CD4-positive, alpha-beta memory T cell (primary cell): Measurements from ENCODE around the gene AOC2. TPM values are rescaled to one million over a fixed set of nuclear protein-coding genes. Genes with fewer than 3 reads are reported as not detected.

Experiments used
- CTCF ChIA-PET: fragments of 350-600 bp; sonication (Branson Sonifier 250); formaldehyde crosslinking; loops from one replicate; lab custom pipeline; 2021; ENCODE audit warnings: inconsistent platforms; ENCODE audit not compliant: partially characterized antibody; lab: Charles Lee
- POLR2A ChIA-PET: fragments of 350-600 bp; sonication (Branson Sonifier 250); formaldehyde crosslinking; loops from one replicate; lab custom pipeline; 2021; ENCODE audit not compliant: partially characterized antibody; lab: Charles Lee
- DNase-seq, 5 donors: peaks; one replicate each; pipeline versions ENCODE4 v3.0.0 to v3.0.0-alpha.2; 2020 to 2022; ENCODE audit warnings: mixed read lengths in 1 of 5
- H3K27ac ChIP-seq: one replicate; pipeline ENCODE4 v1.7.0; 2013; ENCODE audit warnings: low read depth, low read length
- H3K27me3 ChIP-seq: 2 replicates; pipeline ENCODE4 v1.7.0; 2013; ENCODE audit warnings: mild to moderate bottlenecking, low read length, moderate library complexity; ENCODE audit not compliant: insufficient read depth
- H3K36me3 ChIP-seq: 2 replicates; pipeline ENCODE4 v1.7.0; 2013; ENCODE audit warnings: mild to moderate bottlenecking, low read length, moderate library complexity; ENCODE audit not compliant: insufficient read depth
- H3K4me1 ChIP-seq: 2 replicates; pipeline ENCODE4 v1.7.0; 2013; ENCODE audit warnings: mild to moderate bottlenecking, low read length, moderate library complexity; ENCODE audit not compliant: insufficient read depth
- H3K4me3 ChIP-seq, 2 donors: one replicate each; pipeline ENCODE4 v1.7.0; 2013; ENCODE audit warnings: low read length in 2 of 2, mild to moderate bottlenecking in 1 of 2
- H3K9me3 ChIP-seq, 2 donors: one replicate each; pipeline ENCODE4 v1.7.0; 2013; ENCODE audit warnings: low read length in 2 of 2, control low read depth in 1 of 2; ENCODE audit not compliant: control insufficient read depth in 1 of 2
- H3K27ac Mint-ChIP-seq, 7 donors: one replicate each; pipeline ENCODE4 v1.8.0; 2020 to 2021; ENCODE audit warnings: mixed read lengths in 7 of 7, mild to moderate bottlenecking in 6 of 7, inconsistent platforms in 3 of 7, moderate library complexity in 3 of 7
- H3K27me3 Mint-ChIP-seq, 2 donors: one replicate each; pipeline ENCODE4 v1.8.0; 2020 to 2021; ENCODE audit warnings: mixed read lengths in 2 of 2
- H3K36me3 Mint-ChIP-seq, 2 donors: one replicate each; pipeline ENCODE4 v1.8.0; 2020 to 2021; ENCODE audit warnings: mixed read lengths in 2 of 2, inconsistent platforms in 1 of 2, mild to moderate bottlenecking in 1 of 2
- H3K4me1 Mint-ChIP-seq, 4 donors: one replicate each; pipeline ENCODE4 v1.8.0; 2020 to 2021; ENCODE audit warnings: mixed read lengths in 4 of 4, mild to moderate bottlenecking in 1 of 4
- H3K4me3 Mint-ChIP-seq, 8 donors: one replicate each; pipeline ENCODE4 v1.8.0; 2020 to 2021; ENCODE audit warnings: mixed read lengths in 8 of 8, mild to moderate bottlenecking in 7 of 8, moderate library complexity in 6 of 8, inconsistent platforms in 3 of 8
- H3K9me3 Mint-ChIP-seq, 8 donors: one replicate each; pipeline ENCODE4 v1.8.0; 2020 to 2021; ENCODE audit warnings: mixed read lengths in 8 of 8, mild to moderate bottlenecking in 5 of 8, inconsistent platforms in 3 of 8, moderate library complexity in 1 of 8
- intact Hi-C: fragments of 100-400 bp; cut with micrococcal nuclease; formaldehyde crosslinking; loops from one replicate; pipeline ENCODE4 v1.15.1; 2023
- polyA plus RNA-seq, 2 donors: library from polyadenylated mRNA; unstranded; fragments of 300-500 nt; fragmentation: Illumina TruSeq; gene quantifications; one replicate each; pipeline ENCODE4 v1.2.3, GENCODE V29; 2021
- total RNA-seq, 2 experiments: library from RNA; stranded (reverse); gene quantifications; one replicate each; pipeline ENCODE4 v1.2.3, GENCODE V29; 2021

The AOC2 gene
- total and polyA plus RNA-seq, 4 experiments from 2014 or later = 0.17 to 2.7 (median 2.7) TPM; not detected in 1

- peaks cover 8 to 25% (median 15%) of the 10 kb centered on the region in 4 donors for H3K4me1 Mint-ChIP-seq
- Histone ChIP-seq H3K27me3 (no peaks in the 10 kb centered on the region), H3K27ac (no peak overlapping the region), H3K4me3 (no peak overlapping the region), H3K36me3 (peaks cover 69% of the 10 kb centered on the region), H3K4me1 (peaks cover 4% of the 10 kb centered on the region), H3K9me3 (no peaks in the 10 kb centered on the region)
- H3K9me3 Mint-ChIP-seq = no peaks in the 10 kb centered on the region
- DNase-seq = no peak
- no peak overlapping the region for H3K4me3 Mint-ChIP-seq
- intact Hi-C loops = no loop called here
- ChIA-PET CTCF (interaction anchor here (0.6 to 1.7 kb wide), 3 partner anchors 11 to 20 kb away, joined by 3 to 5 read pairs (median 3); partner anchors contain the start of genes CNTD1 and COA3), POLR2A (interaction anchor here (0.7 to 1.8 kb wide), 2 partner anchors 15 to 146 kb away, joined by 3 to 5 read pairs; partner anchors contain the start of gene AARSD1)
- peak overlapping the region in 1 of 7 donors; percentile 71 for H3K27ac Mint-ChIP-seq
- H3K27me3 Mint-ChIP-seq = no peaks in the 10 kb centered on the region
- H3K36me3 Mint-ChIP-seq = peaks cover 56 to 72% of the 10 kb centered on the region in 2 donors
Measured at GRCh38 chr17:42817866-42818265, 26.5 kb upstream of the AOC2 start.

GRCh38 chr17:42818379-42818778 lies 26.0 kb upstream of the AOC2 start:
- no peak overlapping the region for H3K4me3 ChIP-seq
- no peaks in the 10 kb centered on the region for H3K9me3 ChIP-seq
- Mint-ChIP-seq H3K27ac (peak overlapping the region in 3 of 7 donors; percentile 32 to 71 (median 36)), H3K36me3 (peaks cover 56 to 72% of the 10 kb centered on the region in 2 donors), H3K4me1 (peaks cover 9 to 29% (median 17%) of the 10 kb centered on the region in 4 donors), H3K27me3 (no peaks in the 10 kb centered on the region), H3K4me3 (peak overlapping the region in 1 of 8 donors; percentile 66), H3K9me3 (no peaks in the 10 kb centered on the region)
- ChIA-PET POLR2A (interaction anchor here (0.7 to 1.8 kb wide), 2 partner anchors 14 to 146 kb away, joined by 3 to 5 read pairs; partner anchors contain the start of gene AARSD1), CTCF (interaction anchor here (0.6 to 1.7 kb wide), 2 partner anchors 11 to 15 kb away, joined by 3 to 5 read pairs; no protein-coding TSS in a partner anchor)
- intact Hi-C loops = no loop called here
- H3K4me1 ChIP-seq = peaks cover 9% of the 10 kb centered on the region
- no peak overlapping the region for H3K27ac ChIP-seq
- DNase-seq = no peak
- H3K36me3 ChIP-seq = peaks cover 69% of the 10 kb centered on the region
- no peaks in the 10 kb centered on the region for H3K27me3 ChIP-seq

- peak overlapping the region in 1 of 8 donors; percentile 26 for H3K4me3 Mint-ChIP-seq
Measured at GRCh38 chr17:42819939-42820535, 24.3 kb upstream of the AOC2 start.

GRCh38 chr17:42821176-42821575 lies 23.2 kb upstream of the AOC2 start:
- Histone ChIP-seq H3K36me3 (peaks cover 42% of the 10 kb centered on the region), H3K4me3 (no peak overlapping the region), H3K27ac (no peak overlapping the region), H3K27me3 (no peaks in the 10 kb centered on the region), H3K9me3 (no peaks in the 10 kb centered on the region), H3K4me1 (peaks cover 15% of the 10 kb centered on the region)
- DNase-seq = no peak
- ChIA-PET POLR2A (interaction anchor here (0.9 to 4.6 kb wide), 2 partner anchors 12 to 22 kb away, joined by 3 to 61 read pairs; partner anchors contain the start of gene PSME3), CTCF (interaction anchor here (1.3 kb wide), 1 partner anchor 217 kb away, joined by 3 read pairs; no protein-coding TSS in a partner anchor)
- peak overlapping the region in 2 of 8 donors; percentile 30 to 55 for H3K4me3 Mint-ChIP-seq
- peaks cover 32 to 51% of the 10 kb centered on the region in 2 donors for H3K36me3 Mint-ChIP-seq
- peaks cover 15 to 41% (median 24%) of the 10 kb centered on the region in 4 donors for H3K4me1 Mint-ChIP-seq
- no peaks in the 10 kb centered on the region for H3K27me3 Mint-ChIP-seq
- peak overlapping the region in 2 of 7 donors; percentile 7 to 35 for H3K27ac Mint-ChIP-seq
- intact Hi-C loops = loop anchor here (5.0 kb wide), 1 partner anchor 541 kb away; no protein-coding TSS in a partner anchor
- no peaks in the 10 kb centered on the region for H3K9me3 Mint-ChIP-seq

More at GRCh38 chr17:42819939-42820535, 24.3 kb upstream of the AOC2 start:
- CTCF ChIA-PET = interaction anchor here (0.8 to 1.6 kb wide), 8 partner anchors 10 to 216 kb away, joined by 3 to 7 read pairs (median 4); partner anchors contain the start of genes CNTD1 and COA3
- no peaks in the 10 kb centered on the region for H3K9me3 ChIP-seq
- POLR2A ChIA-PET = interaction anchor here (0.9 kb wide), 1 partner anchor 21 kb away, joined by 3 read pairs; no protein-coding TSS in a partner anchor
- no peak overlapping the region for H3K4me3 ChIP-seq
- no peak overlapping the region for H3K27ac ChIP-seq
- H3K27ac Mint-ChIP-seq = peak overlapping the region; percentile 18 to 65 (median 36)
- H3K9me3 Mint-ChIP-seq = no peaks in the 10 kb centered on the region
- peaks cover 15% of the 10 kb centered on the region for H3K4me1 ChIP-seq
- peaks cover 53% of the 10 kb centered on the region for H3K36me3 ChIP-seq
- peaks cover 16 to 41% (median 25%) of the 10 kb centered on the region in 4 donors for H3K4me1 Mint-ChIP-seq
- peak; percentile 46 to 66 (median 49) for DNase-seq
- H3K27me3 ChIP-seq = no peaks in the 10 kb centered on the region
- no peaks in the 10 kb centered on the region for H3K27me3 Mint-ChIP-seq
- intact Hi-C loops = loop anchor here (5.0 kb wide), 1 partner anchor 542 kb away; no protein-coding TSS in a partner anchor
- peaks cover 41 to 62% of the 10 kb centered on the region in 2 donors for H3K36me3 Mint-ChIP-seq

GRCh38 chr17:42827472-42827871 lies 16.9 kb upstream of the AOC2 start:
- CTCF ChIA-PET = no interaction called here
- Histone ChIP-seq H3K27ac (no peak overlapping the region), H3K36me3 (no peaks in the 10 kb centered on the region), H3K4me3 (no peak overlapping the region), H3K9me3 (no peaks in the 10 kb centered on the region), H3K27me3 (no peaks in the 10 kb centered on the region), H3K4me1 (peaks cover 18% of the 10 kb centered on the region)
- POLR2A ChIA-PET = no interaction called here
- intact Hi-C loops = no loop called here
- no peak overlapping the region for H3K4me3 Mint-ChIP-seq
- peaks cover 0 to 6% of the 10 kb centered on the region in 2 donors for H3K36me3 Mint-ChIP-seq
- no peak for DNase-seq
- H3K4me1 Mint-ChIP-seq = peaks cover 12 to 25% (median 17%) of the 10 kb centered on the region in 4 donors
- no peak overlapping the region for H3K27ac Mint-ChIP-seq
- H3K27me3 Mint-ChIP-seq = peaks cover 0 to 2% of the 10 kb centered on the region in 2 donors
- H3K9me3 Mint-ChIP-seq = peaks cover 0 to 2% (median 0%) of the 10 kb centered on the region in 8 donors

GRCh38 chr17:42830971-42831370 lies 13.4 kb upstream of the AOC2 start:
- H3K36me3 ChIP-seq = peaks cover under 1% of the 10 kb centered on the region
- H3K9me3 Mint-ChIP-seq = peaks cover 0 to 3% (median 0%) of the 10 kb centered on the region in 8 donors
- H3K36me3 Mint-ChIP-seq = peaks cover 2 to 18% of the 10 kb centered on the region in 2 donors
- H3K4me3 Mint-ChIP-seq = peak overlapping the region in 3 of 8 donors; percentile 11 to 47 (median 43)
- peaks cover 16 to 28% (median 23%) of the 10 kb centered on the region in 4 donors for H3K4me1 Mint-ChIP-seq
- H3K4me1 ChIP-seq = peaks cover 17% of the 10 kb centered on the region
- no peaks in the 10 kb centered on the region for H3K27me3 ChIP-seq
- H3K27me3 Mint-ChIP-seq = peaks cover 0 to 2% of the 10 kb centered on the region in 2 donors
- no peaks in the 10 kb centered on the region for H3K9me3 ChIP-seq
- peak overlapping the region in 4 of 7 donors; percentile 1 to 68 (median 49) for H3K27ac Mint-ChIP-seq
- H3K27ac ChIP-seq = no peak overlapping the region
- no peak overlapping the region for H3K4me3 ChIP-seq
- ChIA-PET CTCF (interaction anchor here (1.1 kb wide), 1 partner anchor 11 kb away, joined by 5 read pairs; no protein-coding TSS in a partner anchor), POLR2A (no interaction called here)
- no peak for DNase-seq
- intact Hi-C loops = loop anchor here (10.0 kb wide), 1 partner anchor 654 kb away; the partner anchor contains the start of gene DHX8
